Measurements from ENCODE around the gene OSBPL2. TPM values are rescaled to one million over a fixed set of nuclear protein-coding genes. Genes with fewer than 3 reads are reported as not detected.

OSBPL2 gene
- total and polyA plus RNA-seq, 2 donors (not counting 3 experiments of a cell fraction or from before 2014, with no cell fraction given): 13.1 to 33.0 TPM

GRCh38 chr20:62197801-62198200 lies 40.5 kb upstream of the OSBPL2 start:
- H3K9ac ChIP-seq (replicated peaks; ENCODE audit: extremely low read depth, insufficient read depth, low read length): no peak overlapping the region

GRCh38 chr20:62198496-62198895 lies 39.8 kb upstream of the OSBPL2 start:
- Histone ChIP-seq H2AFZ (ENCODE audit: low read depth, low read length) (no peak overlapping the region), H3K4me2 (ENCODE audit: insufficient read depth, low read length) (no peak overlapping the region), H3K79me2 (ENCODE audit: control insufficient read depth, insufficient read depth, low read length) (no peaks in the 10 kb centered on the region), H3K9me3 (replicated peaks; ENCODE audit: control insufficient read depth, insufficient read depth, low read length) (no peaks in the 10 kb centered on the region), H3K4me1 (ENCODE audit: control insufficient read depth, extremely low read depth, insufficient read depth, low read length) (peaks cover 7% of the 10 kb centered on the region), H3K27ac (ENCODE audit: insufficient read depth, low read depth, low read length) (no peak overlapping the region), H3K9ac (replicated peaks; ENCODE audit: extremely low read depth, insufficient read depth, low read length) (no peak overlapping the region), H3K36me3 (ENCODE audit: control insufficient read depth in 2 of 2, extremely low read depth in 1 of 2, insufficient read depth in 2 of 2, low read length in 2 of 2) (peaks cover 0 to 29% of the 10 kb centered on the region in 2 experiments), H3K9me1 (replicated peaks; ENCODE audit: control insufficient read depth, extremely low read depth, insufficient read depth, low read length) (no peaks in the 10 kb centered on the region), H3K27me3 (ENCODE audit: control insufficient read depth in 2 of 2, insufficient read depth in 2 of 2, low read length in 2 of 2) (no peaks in the 10 kb centered on the region), H3K4me3 (replicated peaks in 1 of 3; ENCODE audit: insufficient read depth in 1 of 3, low read depth in 1 of 3, low read length in 3 of 3) (no peak overlapping the region), H4K20me1 (replicated peaks; ENCODE audit: control insufficient read depth, extremely low read depth, insufficient read depth, low read length) (no peaks in the 10 kb centered on the region)
- POLR2A ChIA-PET: no interaction called here
- BruUV-seq (replicated peaks): no TSS peak
- DNase-seq (ENCODE audit: low read depth, low spot score): no peak
- FAIRE-seq: no peak
- no peak for TF ChIP-seq GATA2 (IDR thresholded peaks at IDR 0.05; ENCODE audit: insufficient read depth, insufficient read length, low read depth, low read length)
- no peak for TF ChIP-seq JUN (IDR thresholded peaks at IDR 0.05; ENCODE audit: borderline replicate concordance, insufficient read depth, insufficient read length, low read depth)
- TF ChIP-seq POLR2AphosphoS5 (IDR thresholded peaks at IDR 0.05; ENCODE audit: insufficient read depth, low read depth, low read length): no peak
- TF ChIP-seq POLR2A (IDR thresholded peaks at IDR 0.05; ENCODE audit: low read depth, low read length): no peak
- no peak for TF ChIP-seq MYC (IDR thresholded peaks at IDR 0.05; ENCODE audit: low read depth, low read length)
- no peak for TF ChIP-seq EZH2 (IDR thresholded peaks at IDR 0.05; ENCODE audit: borderline replicate concordance, low read depth, low read length, severe bottlenecking)
- no peak for TF ChIP-seq MAX (IDR thresholded peaks at IDR 0.05; ENCODE audit: insufficient read depth, insufficient read length)
- TF ChIP-seq FOS (IDR thresholded peaks at IDR 0.05; ENCODE audit: borderline replicate concordance, insufficient read depth, low read length): no peak
- TF ChIP-seq, protein P1, sequence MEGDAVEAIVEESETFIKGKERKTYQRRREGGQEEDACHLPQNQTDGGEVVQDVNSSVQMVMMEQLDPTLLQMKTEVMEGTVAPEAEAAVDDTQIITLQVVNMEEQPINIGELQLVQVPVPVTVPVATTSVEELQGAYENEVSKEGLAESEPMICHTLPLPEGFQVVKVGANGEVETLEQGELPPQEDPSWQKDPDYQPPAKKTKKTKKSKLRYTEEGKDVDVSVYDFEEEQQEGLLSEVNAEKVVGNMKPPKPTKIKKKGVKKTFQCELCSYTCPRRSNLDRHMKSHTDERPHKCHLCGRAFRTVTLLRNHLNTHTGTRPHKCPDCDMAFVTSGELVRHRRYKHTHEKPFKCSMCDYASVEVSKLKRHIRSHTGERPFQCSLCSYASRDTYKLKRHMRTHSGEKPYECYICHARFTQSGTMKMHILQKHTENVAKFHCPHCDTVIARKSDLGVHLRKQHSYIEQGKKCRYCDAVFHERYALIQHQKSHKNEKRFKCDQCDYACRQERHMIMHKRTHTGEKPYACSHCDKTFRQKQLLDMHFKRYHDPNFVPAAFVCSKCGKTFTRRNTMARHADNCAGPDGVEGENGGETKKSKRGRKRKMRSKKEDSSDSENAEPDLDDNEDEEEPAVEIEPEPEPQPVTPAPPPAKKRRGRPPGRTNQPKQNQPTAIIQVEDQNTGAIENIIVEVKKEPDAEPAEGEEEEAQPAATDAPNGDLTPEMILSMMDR (IDR thresholded peaks at IDR 0.05; ENCODE audit: extremely low read depth in 1 of 2, insufficient read depth in 1 of 2, low read depth in 1 of 2, low read length in 2 of 2): no peak
- CTCF ChIA-PET: no interaction called here
- intact Hi-C loops (cut with micrococcal nuclease): no loop called here
- dilution Hi-C loops (cut with MboI; ENCODE audit: extremely low pct_ligation_motif_present, low sequenced_read_pairs): no loop called here

More at GRCh38 chr20:62197801-62198200, 40.5 kb upstream of the OSBPL2 start:
- H4K20me1 ChIP-seq (replicated peaks; ENCODE audit: control insufficient read depth, extremely low read depth, insufficient read depth, low read length): no peaks in the 10 kb centered on the region
- dilution Hi-C loops (cut with MboI; ENCODE audit: extremely low pct_ligation_motif_present, low sequenced_read_pairs): no loop called here
- no peak for TF ChIP-seq JUN (IDR thresholded peaks at IDR 0.05; ENCODE audit: borderline replicate concordance, insufficient read depth, insufficient read length, low read depth)
- intact Hi-C loops (cut with micrococcal nuclease): no loop called here
- no peak overlapping the region for H3K4me3 ChIP-seq (replicated peaks in 1 of 3; ENCODE audit: insufficient read depth in 1 of 3, low read depth in 1 of 3, low read length in 3 of 3)
- H3K9me3 ChIP-seq (replicated peaks; ENCODE audit: control insufficient read depth, insufficient read depth, low read length): no peaks in the 10 kb centered on the region
- no peaks in the 10 kb centered on the region for H3K9me1 ChIP-seq (replicated peaks; ENCODE audit: control insufficient read depth, extremely low read depth, insufficient read depth, low read length)
- no peaks in the 10 kb centered on the region for H3K27me3 ChIP-seq (ENCODE audit: control insufficient read depth in 2 of 2, insufficient read depth in 2 of 2, low read length in 2 of 2)
- POLR2A ChIA-PET: no interaction called here
- no peak overlapping the region for H3K27ac ChIP-seq (ENCODE audit: insufficient read depth, low read depth, low read length)
- peaks cover 0 to 31% of the 10 kb centered on the region in 2 experiments for H3K36me3 ChIP-seq (ENCODE audit: control insufficient read depth in 2 of 2, extremely low read depth in 1 of 2, insufficient read depth in 2 of 2, low read length in 2 of 2)
- BruUV-seq (replicated peaks): no TSS peak
- no peak for DNase-seq (ENCODE audit: low read depth, low spot score)
- no peaks in the 10 kb centered on the region for H3K79me2 ChIP-seq (ENCODE audit: control insufficient read depth, insufficient read depth, low read length)
- no peak overlapping the region for H2AFZ ChIP-seq (ENCODE audit: low read depth, low read length)
- CTCF ChIA-PET: no interaction called here
- H3K4me1 ChIP-seq (ENCODE audit: control insufficient read depth, extremely low read depth, insufficient read depth, low read length): no peaks in the 10 kb centered on the region
- FAIRE-seq: no peak
- no peak overlapping the region for H3K4me2 ChIP-seq (ENCODE audit: insufficient read depth, low read length)

Data from endothelial cell of umbilical vein (primary cell).